ENCODE data around the gene LITAF. TPM values are rescaled to one million over a fixed set of nuclear protein-coding genes. Genes with fewer than 3 reads are reported as not detected.

Gene LITAF
- total and polyA plus RNA-seq, 7 experiments from 2014 or later: 126 to 563 (median 264) TPM

DNA sequence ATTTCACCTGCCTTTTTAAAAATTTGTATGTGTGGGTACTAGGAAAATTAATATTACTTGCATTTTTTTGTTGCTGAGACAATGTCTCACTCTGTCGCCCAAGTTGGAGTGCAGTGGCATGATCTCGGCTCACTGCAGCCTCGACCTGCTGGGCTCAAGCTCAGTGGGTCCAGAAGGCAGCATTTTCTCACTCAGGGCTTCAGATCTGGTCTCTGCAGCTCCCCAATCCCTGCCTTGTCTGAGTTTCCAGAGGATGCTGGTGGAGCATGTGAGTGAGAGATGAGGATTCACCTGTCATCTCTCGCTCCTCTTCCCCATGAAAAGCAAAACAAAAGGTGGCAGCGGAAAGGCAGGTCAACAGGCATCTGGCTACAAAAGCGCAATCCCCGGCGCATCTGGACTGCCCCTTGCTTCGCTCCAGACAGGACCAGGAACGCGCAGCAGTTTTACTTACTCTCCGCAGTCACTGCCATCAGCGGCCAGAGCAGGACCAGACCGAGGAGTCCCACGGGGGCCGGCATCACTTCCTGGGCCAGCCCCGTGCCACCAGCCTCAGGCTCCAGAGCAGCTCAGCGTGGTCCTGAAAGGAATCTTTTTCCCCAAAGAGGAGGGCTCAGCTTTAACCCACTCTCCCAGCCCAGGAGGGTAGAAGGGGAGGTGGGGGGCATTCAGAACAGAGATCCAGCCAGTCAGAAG is 59.9 kb downstream of the LITAF start:
- POLR2A ChIA-PET: no interaction called here
- no peak for ATAC-seq
- H3K36me3 Mint-ChIP-seq: peaks cover 0 to 4% (median 0%) of the 10 kb centered on the region in 5 donors

DNA sequence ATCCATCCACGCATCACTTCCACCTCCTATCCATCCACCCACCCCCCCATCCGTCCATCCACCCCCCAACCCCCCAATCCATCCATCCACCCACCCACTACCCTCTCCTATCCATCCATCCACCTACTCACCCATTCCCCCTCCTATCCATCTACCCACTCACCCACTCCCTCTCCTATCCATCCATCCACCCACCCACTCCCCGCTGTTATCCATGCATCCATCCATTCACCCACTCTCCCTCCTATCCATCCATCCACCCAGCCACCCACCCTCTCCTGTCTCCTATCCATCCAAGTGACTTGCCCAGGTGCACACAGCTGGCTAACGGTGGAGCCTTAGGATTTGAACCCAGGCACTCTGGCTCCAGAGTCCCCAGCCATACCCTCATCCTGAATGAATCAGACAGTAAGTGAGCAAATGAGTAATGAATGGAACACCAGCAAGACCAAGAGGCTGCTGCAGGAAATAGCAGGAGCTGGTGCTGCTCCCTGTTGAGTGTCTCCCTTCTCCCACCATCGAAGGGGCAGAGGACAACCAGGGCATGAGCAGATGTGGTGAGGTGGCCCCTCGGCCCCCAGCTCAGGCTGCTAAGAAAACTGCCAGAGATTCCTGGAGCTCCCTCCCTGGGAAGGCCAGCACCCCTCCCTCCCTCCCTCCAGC is 62.5 kb downstream of the LITAF start:
- intact Hi-C loops (cut with micrococcal nuclease): no loop called here
- H3K27me3 Mint-ChIP-seq: peaks cover 0 to 25% (median 3%) of the 10 kb centered on the region in 5 donors
- H3K4me1 ChIP-seq (ENCODE audit: control insufficient read depth in 2 of 2, insufficient read depth in 2 of 2, low read length in 2 of 2): no peaks in the 10 kb centered on the region
- no peaks in the 10 kb centered on the region for H3K36me3 ChIP-seq (ENCODE audit: control insufficient read depth in 2 of 3, insufficient read depth in 3 of 3, low read length in 3 of 3)
- ChIA-PET CTCF (no interaction called here), POLR2A (no interaction called here)
- H3K27ac Mint-ChIP-seq: no peak overlapping the region
- no peak for ATAC-seq
- DNase-seq: no peak
- no peak overlapping the region for H3K4me3 Mint-ChIP-seq
- H3K27me3 ChIP-seq (ENCODE audit: control insufficient read depth in 2 of 2, insufficient read depth in 2 of 2, low read length in 2 of 2): no peaks in the 10 kb centered on the region
- no peak overlapping the region for H3K4me3 ChIP-seq (ENCODE audit: low read length)
- peaks cover 0 to 19% (median 9%) of the 10 kb centered on the region in 5 donors for H3K36me3 Mint-ChIP-seq
- H3K4me1 Mint-ChIP-seq: peaks cover 0 to 3% (median 0%) of the 10 kb centered on the region in 7 donors
- H3K27ac ChIP-seq (ENCODE audit: low read depth, low read length): no peak overlapping the region
- peaks cover 0 to 6% (median 0%) of the 10 kb centered on the region in 3 experiments for H3K9me3 ChIP-seq (ENCODE audit: control insufficient read depth in 2 of 3, low read length in 3 of 3)
- H3K9me3 Mint-ChIP-seq: peaks cover 0 to 20% (median 0%) of the 10 kb centered on the region in 11 donors

More for the DNA sequence above, 59.9 kb downstream of the LITAF start:
- Histone ChIP-seq H3K4me3 (ENCODE audit: low read length) (no peak overlapping the region), H3K27ac (ENCODE audit: low read depth, low read length) (no peak overlapping the region), H3K36me3 (ENCODE audit: control insufficient read depth in 2 of 3, insufficient read depth in 3 of 3, low read length in 3 of 3) (no peaks in the 10 kb centered on the region), H3K4me1 (ENCODE audit: control insufficient read depth in 2 of 2, insufficient read depth in 2 of 2, low read length in 2 of 2) (no peaks in the 10 kb centered on the region), H3K9me3 (ENCODE audit: control insufficient read depth in 2 of 3, low read length in 3 of 3) (no peaks in the 10 kb centered on the region), H3K27me3 (ENCODE audit: control insufficient read depth in 2 of 2, insufficient read depth in 2 of 2, low read length in 2 of 2) (no peaks in the 10 kb centered on the region)
- Mint-ChIP-seq H3K27me3 (peaks cover 0 to 25% (median 3%) of the 10 kb centered on the region in 5 donors), H3K9me3 (peaks cover 0 to 5% (median 0%) of the 10 kb centered on the region in 11 donors), H3K4me1 (peaks cover 0 to 1% (median 0%) of the 10 kb centered on the region in 7 donors), H3K4me3 (no peak overlapping the region), H3K27ac (no peak overlapping the region)
- no peak for DNase-seq
- intact Hi-C loops (cut with micrococcal nuclease): no loop called here
- CTCF ChIA-PET: no interaction called here

GRCh38 chr16:11521055-11521454 is 65.7 kb downstream of the LITAF start:
- POLR2A ChIA-PET: interaction anchor here (0.7 kb wide), 1 partner anchor 48 kb away, joined by 3 read pairs; no protein-coding TSS in a partner anchor
- peaks cover 0 to 20% (median 0%) of the 10 kb centered on the region in 11 donors for H3K9me3 Mint-ChIP-seq
- DNase-seq: no peak
- intact Hi-C loops (cut with micrococcal nuclease): no loop called here
- peaks cover 0 to 3% (median 0%) of the 10 kb centered on the region in 7 donors for H3K4me1 Mint-ChIP-seq
- H3K27ac Mint-ChIP-seq: no peak overlapping the region
- H3K4me3 ChIP-seq (ENCODE audit: low read length): no peak overlapping the region
- peaks cover 0 to 19% (median 9%) of the 10 kb centered on the region in 5 donors for H3K36me3 Mint-ChIP-seq
- H3K27me3 Mint-ChIP-seq: peaks cover 0 to 11% (median 0%) of the 10 kb centered on the region in 5 donors
- CTCF ChIA-PET: no interaction called here
- H3K4me3 Mint-ChIP-seq: no peak overlapping the region
- no peaks in the 10 kb centered on the region for H3K4me1 ChIP-seq (ENCODE audit: control insufficient read depth in 2 of 2, insufficient read depth in 2 of 2, low read length in 2 of 2)
- peaks cover 0 to 6% (median 0%) of the 10 kb centered on the region in 3 experiments for H3K9me3 ChIP-seq (ENCODE audit: control insufficient read depth in 2 of 3, low read length in 3 of 3)
- ATAC-seq: no peak
- H3K36me3 ChIP-seq (ENCODE audit: control insufficient read depth in 2 of 3, insufficient read depth in 3 of 3, low read length in 3 of 3): no peaks in the 10 kb centered on the region
- H3K27me3 ChIP-seq (ENCODE audit: control insufficient read depth in 2 of 2, insufficient read depth in 2 of 2, low read length in 2 of 2): no peaks in the 10 kb centered on the region
- H3K27ac ChIP-seq (ENCODE audit: low read depth, low read length): no peak overlapping the region

GRCh38 chr16:11520442-11520841 is 66.3 kb downstream of the LITAF start:
- H3K36me3 Mint-ChIP-seq: peaks cover 0 to 19% (median 9%) of the 10 kb centered on the region in 5 donors
- no peaks in the 10 kb centered on the region for H3K4me1 ChIP-seq (ENCODE audit: control insufficient read depth in 2 of 2, insufficient read depth in 2 of 2, low read length in 2 of 2)
- no peak for ATAC-seq
- peak overlapping the region in 1 of 9 donors; percentile 51 for H3K27ac Mint-ChIP-seq
- intact Hi-C loops (cut with micrococcal nuclease): no loop called here
- peaks cover 0 to 6% (median 0%) of the 10 kb centered on the region in 3 experiments for H3K9me3 ChIP-seq (ENCODE audit: control insufficient read depth in 2 of 3, low read length in 3 of 3)
- no peak for DNase-seq
- peaks cover 0 to 3% (median 0%) of the 10 kb centered on the region in 7 donors for H3K4me1 Mint-ChIP-seq
- no peaks in the 10 kb centered on the region for H3K27me3 ChIP-seq (ENCODE audit: control insufficient read depth in 2 of 2, insufficient read depth in 2 of 2, low read length in 2 of 2)
- ChIA-PET POLR2A (interaction anchor here (0.6 to 0.7 kb wide), 2 partner anchors 49 to 774 kb away, joined by 3 to 5 read pairs; no protein-coding TSS in a partner anchor), CTCF (no interaction called here)
- no peak overlapping the region for H3K27ac ChIP-seq (ENCODE audit: low read depth, low read length)
- H3K4me3 Mint-ChIP-seq: no peak overlapping the region
- no peak overlapping the region for H3K4me3 ChIP-seq (ENCODE audit: low read length)
- peaks cover 0 to 6% (median 0%) of the 10 kb centered on the region in 5 donors for H3K27me3 Mint-ChIP-seq
- H3K36me3 ChIP-seq (ENCODE audit: control insufficient read depth in 2 of 3, insufficient read depth in 3 of 3, low read length in 3 of 3): no peaks in the 10 kb centered on the region
- peaks cover 0 to 20% (median 0%) of the 10 kb centered on the region in 11 donors for H3K9me3 Mint-ChIP-seq

DNA sequence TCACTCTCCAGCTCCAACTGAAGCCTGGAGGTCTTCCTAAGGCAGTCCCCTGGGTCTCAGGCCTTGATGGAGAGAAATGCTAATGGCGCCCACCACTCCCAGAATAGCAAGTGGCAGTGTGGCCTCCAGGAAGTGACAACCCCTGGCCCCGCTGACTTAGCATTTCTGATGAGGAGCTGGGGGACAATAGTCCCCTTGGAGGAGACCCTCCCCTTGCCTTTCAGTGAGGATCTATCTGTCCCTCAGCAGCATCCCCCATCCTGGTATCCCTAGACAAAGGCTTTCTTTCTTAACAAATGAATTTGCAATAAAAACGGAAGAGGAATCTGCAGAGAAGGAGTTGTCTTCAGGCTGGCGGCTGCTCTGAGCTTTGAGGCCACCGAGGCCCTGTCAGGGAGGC is 68.8 kb downstream of the LITAF start:
- Mint-ChIP-seq H3K27me3 (no peaks in the 10 kb centered on the region), H3K36me3 (peaks cover 0 to 19% (median 9%) of the 10 kb centered on the region in 5 donors), H3K4me3 (no peak overlapping the region), H3K27ac (no peak overlapping the region), H3K4me1 (peaks cover 0 to 3% (median 0%) of the 10 kb centered on the region in 7 donors), H3K9me3 (peaks cover 0 to 20% (median 0%) of the 10 kb centered on the region in 11 donors)
- Histone ChIP-seq H3K4me3 (ENCODE audit: low read length) (no peak overlapping the region), H3K4me1 (ENCODE audit: control insufficient read depth in 2 of 2, insufficient read depth in 2 of 2, low read length in 2 of 2) (no peaks in the 10 kb centered on the region), H3K36me3 (ENCODE audit: control insufficient read depth in 2 of 3, insufficient read depth in 3 of 3, low read length in 3 of 3) (no peaks in the 10 kb centered on the region), H3K27me3 (ENCODE audit: control insufficient read depth in 2 of 2, insufficient read depth in 2 of 2, low read length in 2 of 2) (no peaks in the 10 kb centered on the region), H3K27ac (ENCODE audit: low read depth, low read length) (no peak overlapping the region), H3K9me3 (ENCODE audit: control insufficient read depth in 2 of 3, low read length in 3 of 3) (peaks cover 0 to 6% (median 0%) of the 10 kb centered on the region in 3 experiments)
- intact Hi-C loops (cut with micrococcal nuclease): no loop called here
- CTCF ChIA-PET: no interaction called here
- ATAC-seq (no peak), DNase-seq (no peak)
- POLR2A ChIA-PET: no interaction called here

DNA sequence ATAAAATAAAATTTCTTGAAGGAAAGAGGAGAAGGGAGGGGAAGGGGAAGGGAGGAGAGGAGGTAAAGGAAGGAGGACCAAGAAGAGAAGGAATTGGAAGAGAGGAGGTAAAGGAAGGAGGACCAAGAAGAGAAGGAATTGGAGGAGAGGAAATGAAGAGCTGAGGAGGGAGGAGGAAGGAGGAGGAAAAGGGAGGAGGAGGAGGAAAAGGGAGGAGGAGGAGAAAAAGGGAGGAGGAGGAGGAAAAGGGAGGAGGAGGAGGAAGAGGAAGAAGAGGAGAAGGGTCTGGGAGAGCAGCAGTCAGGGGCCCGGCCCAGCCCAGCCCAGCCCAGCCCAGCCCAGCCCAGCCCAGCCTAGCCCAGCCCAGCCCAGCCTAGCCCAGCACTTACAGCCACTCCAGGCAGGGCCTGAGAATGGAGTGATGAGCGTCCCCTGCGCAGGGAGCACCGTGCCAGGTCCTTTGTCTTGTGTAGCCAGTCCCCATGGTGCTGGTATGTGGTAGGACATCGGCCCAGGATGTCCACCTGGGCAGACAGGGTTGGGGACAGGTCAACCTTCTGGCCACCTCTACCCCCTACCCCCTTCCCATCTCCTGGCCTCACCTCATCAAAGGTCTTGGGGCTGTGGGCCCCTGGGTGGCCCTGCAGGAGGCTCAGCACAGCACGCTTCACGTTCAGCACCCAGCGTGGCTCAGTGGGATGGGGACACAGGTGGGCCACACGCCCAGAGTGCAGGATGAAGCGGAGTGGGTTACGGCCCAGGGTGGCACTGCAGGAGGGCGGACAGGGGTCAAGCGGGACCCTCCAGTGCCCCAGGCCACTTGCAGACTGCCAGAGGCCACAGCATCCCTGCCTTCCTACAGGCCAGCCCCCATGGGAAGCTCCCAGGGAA is 70.9 kb downstream of the LITAF start:
- Histone ChIP-seq H3K9me3 (ENCODE audit: control insufficient read depth in 2 of 3, low read length in 3 of 3) (no peaks in the 10 kb centered on the region), H3K36me3 (ENCODE audit: control insufficient read depth in 2 of 3, insufficient read depth in 3 of 3, low read length in 3 of 3) (no peaks in the 10 kb centered on the region), H3K4me3 (ENCODE audit: low read length) (no peak overlapping the region), H3K4me1 (ENCODE audit: control insufficient read depth in 2 of 2, insufficient read depth in 2 of 2, low read length in 2 of 2) (no peaks in the 10 kb centered on the region), H3K27me3 (ENCODE audit: control insufficient read depth in 2 of 2, insufficient read depth in 2 of 2, low read length in 2 of 2) (no peaks in the 10 kb centered on the region), H3K27ac (ENCODE audit: low read depth, low read length) (no peak overlapping the region)
- DNase-seq (no peak), ATAC-seq (no peak)
- peaks cover 0 to 4% (median 0%) of the 10 kb centered on the region in 5 donors for H3K36me3 Mint-ChIP-seq
- CTCF ChIA-PET: interaction anchor here (1.6 kb wide), 1 partner anchor 17 kb away, joined by 3 read pairs; no protein-coding TSS in a partner anchor
- intact Hi-C loops (cut with micrococcal nuclease): no loop called here
- H3K4me3 Mint-ChIP-seq: no peak overlapping the region
- H3K9me3 Mint-ChIP-seq: peaks cover 0 to 6% (median 0%) of the 10 kb centered on the region in 11 donors
- POLR2A ChIA-PET: no interaction called here
- no peak overlapping the region for H3K27ac Mint-ChIP-seq
- H3K27me3 Mint-ChIP-seq: no peaks in the 10 kb centered on the region
- H3K4me1 Mint-ChIP-seq: peaks cover 0 to 2% (median 0%) of the 10 kb centered on the region in 7 donors
